COR-L47 (cell line): Measurements from ENCODE around the gene SH3GLB2.
"Not testable (repeated sequence)": the region's sequence is repeated elsewhere in the genome, so short reads cannot be mapped to it uniquely, and the experiment has no call there.

Experiments used
- DNase-seq: peaks from one replicate; lab custom pipeline; 2025; lab: John Stamatoyannopoulos, UW

SH3GLB2 gene

DNA sequence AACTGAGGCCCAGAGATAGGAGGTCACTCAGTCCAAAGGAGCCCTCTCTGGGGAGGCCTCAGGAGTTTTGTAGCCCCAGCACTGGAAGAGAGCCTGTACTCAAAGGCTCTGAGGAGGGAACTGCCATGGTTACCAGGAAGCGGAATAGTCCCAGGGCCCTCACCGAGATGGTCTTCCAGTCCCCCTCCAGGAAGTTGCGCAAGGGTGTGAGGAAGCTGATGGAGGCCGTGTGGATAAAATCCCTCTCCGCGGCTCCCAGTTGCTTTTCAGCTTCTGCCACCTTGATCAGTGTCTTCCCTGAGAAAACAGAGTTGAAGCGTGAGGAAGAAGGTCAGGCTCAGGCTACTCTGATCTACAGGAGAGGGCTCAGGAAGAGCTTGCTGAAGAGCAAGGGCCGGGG lies 13.5 kb downstream of the SH3GLB2 start:
- no peak for DNase-seq

DNA sequence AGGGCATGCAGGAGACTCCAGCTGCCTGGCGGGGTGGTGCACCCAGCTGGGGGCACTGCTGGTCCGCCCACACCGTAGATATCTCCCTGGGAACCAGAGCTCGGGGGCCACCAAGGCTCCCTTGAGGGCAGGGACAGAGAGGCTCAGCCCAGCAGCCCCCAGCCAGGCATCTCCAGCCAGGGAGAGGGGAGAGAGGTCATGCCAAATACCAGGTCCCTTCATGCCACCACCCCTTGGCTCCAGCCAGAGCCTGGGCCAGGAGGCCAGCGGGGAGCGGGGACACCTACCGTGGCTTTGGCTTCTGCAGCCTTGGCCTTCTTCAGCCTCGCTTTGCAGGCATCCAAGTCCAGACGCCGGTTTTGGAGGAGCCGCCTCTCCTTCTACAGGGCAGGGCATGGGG lies 14.0 kb downstream of the SH3GLB2 start:
- no peak for DNase-seq

DNA sequence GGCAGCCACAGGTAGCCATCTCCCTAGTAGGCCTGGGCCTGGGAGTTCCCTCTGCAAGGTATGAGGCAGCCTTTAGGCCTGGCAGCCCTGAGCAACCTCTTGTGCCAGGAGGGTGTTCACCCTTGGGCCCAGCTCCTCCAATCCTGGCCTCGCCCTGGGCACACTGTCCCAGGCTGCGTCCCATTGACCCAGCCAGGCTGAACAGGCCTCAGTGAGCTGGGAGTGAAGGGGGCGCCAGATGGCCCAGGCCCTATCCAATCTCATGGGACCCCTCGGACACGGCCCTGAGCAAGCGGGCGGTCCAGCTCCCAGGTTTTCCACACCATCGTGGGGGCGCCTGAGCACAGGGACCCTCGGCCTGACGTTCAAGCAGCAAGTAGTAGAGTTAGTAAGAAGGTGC lies 14.5 kb downstream of the SH3GLB2 start:
- DNase-seq, result no peak

DNA sequence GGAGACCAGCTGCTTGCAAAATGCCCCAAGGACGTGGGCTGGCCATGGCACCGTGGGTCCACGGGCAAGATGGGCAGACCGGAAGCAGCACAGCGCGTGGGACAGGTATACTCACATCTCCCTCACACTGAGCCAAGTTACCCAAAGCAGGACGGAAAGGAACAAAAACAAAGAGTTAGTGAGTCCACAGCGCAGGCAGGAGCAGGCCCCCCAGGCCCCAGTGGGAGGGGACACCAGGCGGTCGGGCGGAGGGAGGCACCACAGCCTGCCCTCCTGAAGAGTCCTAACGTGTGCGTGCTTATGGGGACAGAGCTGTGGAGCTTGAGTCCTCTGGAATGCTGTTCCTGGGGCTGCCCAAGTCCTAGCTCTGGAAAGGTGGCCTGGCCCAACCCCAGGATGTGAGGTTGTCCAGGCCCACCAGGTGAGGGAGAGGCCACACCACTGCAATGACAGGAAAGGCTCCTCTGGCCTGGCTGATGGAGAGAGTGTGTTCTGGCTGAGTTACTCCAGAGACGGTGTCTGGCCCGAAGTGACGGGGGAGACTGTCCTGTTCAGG lies 15.2 kb downstream of the SH3GLB2 start:
- no peak for DNase-seq

DNA sequence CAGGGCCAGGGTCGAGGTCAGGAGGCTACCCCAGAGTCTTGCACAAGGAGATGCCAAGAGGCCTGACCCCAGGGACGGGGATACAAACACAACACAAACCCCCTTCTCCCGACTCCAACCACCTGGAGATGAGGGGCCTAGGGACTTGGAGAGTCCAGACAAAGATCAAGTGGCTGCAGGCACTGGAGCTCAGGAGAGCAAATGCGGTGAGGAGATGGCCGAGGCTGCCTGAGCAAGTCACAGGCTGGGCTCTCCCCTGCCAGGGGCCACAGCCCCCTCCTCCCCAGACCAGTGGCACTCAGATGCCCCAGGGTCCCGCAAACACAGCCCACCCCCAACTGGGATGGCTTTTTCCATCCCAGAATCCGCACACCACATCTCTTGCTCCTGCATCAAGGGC lies 15.8 kb downstream of the SH3GLB2 start:
- no peak for DNase-seq

DNA sequence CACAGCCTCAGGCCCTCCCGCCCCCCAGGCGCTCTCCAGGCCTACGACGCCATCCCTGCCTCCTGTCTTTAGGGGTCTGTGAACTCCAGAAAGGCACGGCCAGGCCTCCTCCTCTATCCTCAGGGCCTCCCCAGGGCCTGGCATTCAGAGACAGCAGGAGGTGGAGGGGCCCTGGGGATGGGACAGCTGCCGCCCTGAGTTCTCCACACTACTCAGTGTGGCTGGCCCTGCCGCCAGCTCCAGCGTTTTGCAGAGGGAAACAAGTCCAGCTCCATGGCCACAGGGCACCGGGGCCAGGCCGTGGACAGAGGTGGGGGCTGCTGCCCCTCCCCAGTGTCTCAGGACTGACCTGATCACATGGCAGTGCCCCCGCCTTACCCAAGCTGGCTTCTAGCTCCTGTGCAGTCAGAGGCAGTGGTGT lies 16.4 kb downstream of the SH3GLB2 start:
- no peak for DNase-seq

DNA sequence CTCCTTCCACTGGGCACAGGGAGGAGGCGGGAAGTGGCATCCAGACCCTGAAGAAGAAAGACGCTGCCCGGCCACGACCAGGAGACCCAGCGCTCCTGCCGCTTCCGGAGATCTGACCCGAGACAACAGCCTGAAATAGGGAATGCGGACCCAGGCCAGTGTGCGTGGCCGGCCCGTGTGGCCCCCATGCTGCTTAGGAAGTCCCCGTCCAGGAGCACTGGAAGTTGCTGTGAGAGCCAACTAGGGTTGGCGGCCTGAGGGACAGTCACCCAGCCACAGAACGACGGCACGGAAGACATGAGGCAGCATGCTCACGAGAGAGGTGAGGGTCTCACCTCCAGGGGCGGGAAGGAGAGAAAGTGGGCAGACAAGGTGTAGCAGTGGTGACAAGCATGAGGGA lies 17.0 kb downstream of the SH3GLB2 start:
- DNase-seq, result no peak

DNA sequence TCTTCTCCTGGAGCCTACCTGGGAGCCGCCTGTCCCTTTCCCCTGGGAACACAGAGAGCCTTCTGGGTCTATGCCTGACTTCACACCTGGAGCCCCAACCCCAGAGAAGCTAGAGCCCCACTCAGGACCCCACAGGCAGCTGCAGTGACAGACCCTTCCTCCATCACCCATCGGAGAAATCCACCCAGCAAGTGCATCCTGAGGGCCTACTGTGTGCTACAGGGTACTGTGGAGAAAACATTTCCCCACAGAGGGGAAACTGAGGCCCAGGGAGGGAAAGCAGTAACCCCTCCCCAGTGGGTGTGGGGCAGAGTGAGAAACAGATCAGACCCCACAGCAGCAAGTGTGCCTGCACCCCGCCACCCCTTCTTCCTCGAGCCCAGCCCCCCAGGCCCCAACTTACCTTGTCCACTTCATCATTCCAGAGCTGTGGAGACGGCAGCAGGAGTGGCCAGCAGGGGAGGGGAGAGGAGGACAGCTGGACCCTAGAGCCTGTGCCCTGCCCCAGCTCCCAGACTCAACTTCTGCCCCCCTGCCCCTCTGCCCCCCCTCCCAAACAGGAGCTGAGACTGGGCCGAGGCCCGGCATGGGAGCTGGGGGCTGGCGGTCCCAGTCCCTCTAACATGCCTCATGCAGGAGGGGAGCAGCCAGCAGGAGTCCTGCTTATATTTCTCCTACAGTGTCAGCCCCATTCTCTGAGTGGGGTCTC lies 17.7 kb downstream of the SH3GLB2 start:
- no peak for DNase-seq

DNA sequence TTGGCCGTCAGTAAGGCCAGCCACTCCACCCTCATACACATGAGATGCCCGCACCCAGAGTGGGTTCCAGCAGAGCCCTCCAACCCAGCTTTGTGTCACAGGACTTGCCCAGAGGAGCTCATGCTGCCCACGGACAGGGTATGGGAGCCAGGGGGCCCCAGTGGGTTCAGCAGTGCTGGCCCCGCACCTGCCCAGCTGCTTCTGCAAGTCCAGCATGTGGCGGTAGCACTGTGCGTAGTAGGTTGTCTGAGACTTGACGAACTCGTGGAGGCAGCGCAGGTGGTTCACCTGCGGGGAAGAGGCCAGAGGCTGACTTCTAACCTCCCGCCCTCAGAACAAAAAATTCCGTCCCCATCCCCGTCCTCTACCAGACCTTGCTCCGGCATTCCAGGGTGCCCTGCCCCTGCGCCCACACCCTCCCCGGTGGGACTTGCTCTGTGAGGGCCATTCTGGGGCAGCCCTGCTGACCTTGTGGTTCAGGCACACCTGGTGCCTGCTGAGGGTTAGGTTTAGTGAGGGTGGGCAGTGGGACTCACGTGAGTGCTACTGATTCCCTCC lies 18.5 kb downstream of the SH3GLB2 start:
- DNase-seq, result no peak

DNA sequence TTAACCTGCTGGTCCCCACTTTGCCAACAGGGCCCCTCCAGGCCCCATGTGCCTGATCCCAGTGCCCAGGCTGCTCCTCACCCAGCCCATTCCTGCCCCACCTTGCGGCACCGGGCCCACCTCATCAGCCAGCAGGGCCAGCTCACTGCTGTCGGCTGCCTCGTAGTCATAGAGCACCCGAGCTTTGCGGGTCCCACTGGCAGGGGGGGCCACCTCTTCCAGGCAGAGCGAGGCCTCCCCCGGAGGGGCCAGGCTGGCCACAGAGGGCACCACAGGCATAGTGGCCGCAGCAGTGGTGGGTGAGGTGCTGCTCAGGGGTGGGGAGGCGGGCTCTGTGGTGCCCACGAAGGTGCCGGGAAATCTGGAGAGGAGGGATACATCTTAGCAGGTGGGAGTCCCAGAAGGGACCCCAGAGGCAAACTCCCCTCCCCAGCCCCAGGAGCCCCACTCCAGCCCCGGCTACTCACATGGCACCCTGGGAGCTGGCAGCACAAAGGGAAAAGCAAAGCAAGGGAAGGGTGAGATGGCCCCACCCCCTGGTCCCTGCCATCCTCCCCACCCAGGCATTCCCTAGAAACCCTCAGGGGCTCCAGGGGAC lies 19.0 kb downstream of the SH3GLB2 start:
- DNase-seq, result no peak

DNA sequence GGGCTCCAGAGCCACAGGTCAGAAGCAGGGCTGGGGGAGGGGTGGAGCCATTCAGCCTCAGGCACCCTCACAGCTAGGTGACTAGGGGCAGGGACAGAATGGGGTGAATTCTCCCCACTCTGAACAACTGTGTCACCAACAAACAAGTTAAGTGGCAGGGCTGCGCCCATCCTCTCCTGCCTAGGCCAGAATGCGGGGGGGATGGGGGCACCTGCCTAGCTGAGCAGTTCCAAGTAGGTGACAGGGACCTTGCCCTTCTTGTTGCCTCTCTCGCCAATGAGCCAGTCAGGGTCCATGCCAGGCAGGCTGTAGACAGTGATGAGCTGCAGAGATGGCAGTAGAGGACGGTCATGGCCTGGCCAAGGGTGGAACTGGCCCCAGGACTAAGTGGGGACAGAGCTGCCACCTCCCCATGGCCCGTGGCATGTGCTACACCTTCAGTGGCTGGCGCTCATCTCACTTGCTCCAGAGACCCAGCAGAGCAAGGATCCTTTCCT lies 19.6 kb downstream of the SH3GLB2 start:
- no peak for DNase-seq

DNA sequence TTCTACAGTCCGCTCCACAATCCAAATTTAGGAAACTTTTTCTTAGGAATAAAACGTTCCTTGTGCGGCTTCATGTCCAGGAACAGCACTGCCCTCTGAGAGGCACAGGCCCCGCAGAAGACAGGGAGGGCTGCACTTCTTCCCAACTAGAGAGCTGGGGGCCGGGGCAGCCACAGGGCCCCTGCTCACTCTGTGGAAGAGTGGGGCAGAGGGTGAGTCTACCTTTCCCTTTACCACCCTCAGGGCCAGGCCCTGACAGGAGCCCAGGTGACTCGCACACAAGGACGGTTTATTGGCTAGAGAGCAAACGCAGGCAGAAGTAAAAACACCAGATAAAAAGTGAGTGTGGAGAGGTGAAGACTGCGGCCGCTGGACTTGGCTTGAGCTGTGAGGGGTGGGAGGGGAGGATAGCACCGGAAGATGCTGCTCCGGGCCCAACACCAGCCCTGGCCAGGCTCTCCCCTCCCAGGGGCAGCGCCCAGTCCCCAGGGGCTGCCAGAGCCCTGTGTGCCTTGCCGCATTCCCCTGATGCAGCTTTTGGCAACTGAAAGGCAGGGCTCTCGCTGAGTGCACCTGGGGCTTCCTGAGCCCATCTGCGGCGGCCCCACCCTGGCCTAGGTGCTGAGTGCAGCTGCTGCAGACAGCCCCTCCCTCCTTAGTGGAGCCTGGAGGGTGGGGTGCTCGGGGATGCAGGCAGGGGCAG lies 20.2 kb downstream of the SH3GLB2 start:
- DNase-seq, result no peak

DNA sequence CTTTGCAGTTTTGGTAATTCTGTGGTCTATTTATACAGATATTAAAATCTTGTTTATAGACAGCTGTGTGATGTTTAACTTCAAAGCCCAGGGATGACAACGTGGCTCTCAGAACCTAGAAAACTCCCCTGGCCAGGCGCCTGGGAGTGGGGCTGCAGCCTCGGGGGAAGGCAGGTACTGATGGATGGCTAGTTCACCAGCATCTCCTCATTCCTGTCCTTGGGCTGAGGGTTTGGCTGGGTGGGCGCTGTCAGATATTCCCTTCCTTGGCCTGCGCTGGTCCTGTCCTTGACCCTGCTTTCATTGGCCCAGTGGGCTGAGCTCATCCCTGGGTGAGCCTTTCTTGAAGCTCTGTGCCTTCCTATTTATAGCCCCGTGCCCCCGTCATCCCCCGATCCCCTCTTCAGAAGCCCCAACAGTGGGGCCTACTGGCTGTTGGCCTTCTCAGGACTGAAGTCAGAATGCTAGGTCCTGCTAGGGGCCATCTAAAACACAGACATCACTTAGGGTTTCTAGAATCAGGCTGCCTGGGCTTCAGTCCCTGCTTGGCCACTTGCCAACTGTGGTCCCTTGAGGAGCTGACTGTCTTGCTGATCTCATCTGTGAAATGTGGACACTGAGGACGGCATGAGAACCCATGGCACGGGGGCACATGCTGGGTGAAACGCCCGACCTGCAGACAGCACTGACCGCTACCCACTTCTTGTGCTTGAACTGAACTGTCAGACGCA lies 20.9 kb downstream of the SH3GLB2 start:
- no peak for DNase-seq

DNA sequence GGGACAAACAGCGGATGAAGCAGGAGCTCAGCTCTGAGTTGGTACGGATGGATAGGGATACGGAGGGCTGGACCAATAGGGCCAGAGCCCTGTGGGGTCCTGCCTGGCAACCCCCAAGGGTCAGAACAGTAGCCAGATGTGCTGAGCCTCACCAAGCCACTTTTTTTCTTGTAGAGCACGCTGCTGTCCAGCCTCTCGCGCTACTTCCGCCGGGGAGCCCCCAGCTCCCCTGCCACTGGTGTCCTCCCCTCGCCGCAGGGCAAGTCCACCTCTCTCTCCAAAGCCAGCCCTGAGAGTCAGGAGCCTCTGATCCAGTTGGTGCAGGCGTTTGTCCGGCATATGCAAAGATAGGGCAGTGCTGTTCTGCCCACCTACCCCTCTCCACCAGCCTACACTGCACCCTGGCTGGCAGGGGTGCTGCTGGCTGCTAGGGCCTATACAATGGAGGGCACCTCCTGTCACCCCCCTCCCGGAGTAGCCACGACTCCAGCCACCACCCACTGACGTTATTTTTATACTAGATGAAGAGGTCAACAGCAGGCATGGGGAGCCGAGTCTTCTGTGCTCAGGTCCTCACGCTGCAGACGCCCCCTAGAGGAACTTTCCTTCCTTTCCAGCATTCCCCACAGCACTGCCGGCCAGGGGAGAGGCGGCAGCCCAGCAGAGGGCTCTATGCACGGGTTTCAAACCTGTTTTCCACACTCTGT lies 21.6 kb downstream of the SH3GLB2 start:
- DNase-seq, result peak; percentile 57

DNA sequence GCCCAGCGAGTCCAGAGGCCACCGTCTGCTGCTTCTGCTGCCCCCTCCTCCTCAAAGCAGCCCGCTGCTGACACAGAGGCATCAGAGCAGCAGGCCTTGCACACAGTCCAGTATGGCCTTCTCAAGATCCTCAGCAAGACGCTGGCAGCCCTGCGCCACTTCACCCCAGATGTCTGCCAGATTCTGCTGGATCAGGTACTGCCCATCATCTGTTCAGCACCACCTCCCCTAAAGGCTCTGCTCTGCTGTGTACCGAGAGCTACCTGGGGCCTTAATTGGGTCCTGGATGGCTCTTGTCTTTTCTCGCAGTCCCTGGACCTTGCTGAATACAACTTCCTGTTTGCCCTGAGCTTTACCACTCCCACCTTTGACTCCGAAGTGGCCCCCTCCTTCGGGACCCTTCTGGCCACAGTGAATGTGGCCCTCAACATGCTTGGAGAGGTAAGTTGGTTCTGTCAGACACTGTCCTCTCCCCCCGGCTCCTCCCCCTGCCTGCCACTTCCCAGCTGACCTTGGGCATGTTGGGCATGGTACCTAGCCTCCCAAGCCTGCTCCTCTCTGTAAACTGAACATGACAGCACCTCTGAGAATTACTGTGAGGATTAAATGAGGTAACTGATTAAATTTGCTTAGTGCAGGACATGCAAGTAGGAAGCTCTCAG lies 22.7 kb downstream of the SH3GLB2 start:
- DNase-seq, result no peak

DNA sequence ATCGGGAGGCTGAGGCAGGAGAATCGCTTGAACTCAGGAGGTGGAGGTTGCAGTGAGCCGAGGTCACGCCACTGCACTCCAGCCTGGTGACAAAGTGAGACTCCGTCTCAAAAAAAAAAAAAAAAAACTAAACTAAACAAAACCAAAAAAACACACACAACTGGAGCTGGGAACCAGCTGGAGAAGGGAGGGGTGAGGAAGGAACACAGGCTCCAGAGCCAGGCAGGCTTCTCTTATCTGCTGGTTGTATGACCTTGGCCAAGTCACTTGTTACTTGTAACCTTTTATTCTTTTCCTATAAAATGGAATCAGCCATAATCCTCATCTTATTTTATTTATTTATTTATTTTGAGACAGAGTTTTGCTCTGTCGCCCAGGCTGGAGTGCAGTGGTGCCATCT lies 24.0 kb downstream of the SH3GLB2 start:
- DNase-seq, result not testable (repeated sequence)

DNA sequence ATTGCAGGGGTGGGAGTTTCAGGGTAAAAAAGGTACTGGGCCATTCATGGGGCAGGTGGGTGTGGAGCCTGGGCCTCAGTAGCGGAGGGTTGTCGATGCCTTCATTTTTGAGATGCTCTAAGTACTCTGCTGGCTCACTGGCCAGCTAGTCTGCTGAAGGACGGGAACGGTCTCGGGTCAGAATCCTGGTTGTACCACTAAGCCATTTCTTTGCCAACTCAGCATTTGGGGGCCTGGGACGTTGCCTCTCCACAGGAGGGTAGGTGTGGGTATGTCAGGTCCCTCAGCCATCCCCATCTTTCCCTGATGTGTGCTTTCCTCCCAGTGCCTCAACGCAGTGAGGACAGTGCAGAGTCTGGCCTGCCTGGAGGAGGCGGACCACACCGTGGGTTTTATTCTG lies 25.1 kb downstream of the SH3GLB2 start:
- DNase-seq, result no peak

DNA sequence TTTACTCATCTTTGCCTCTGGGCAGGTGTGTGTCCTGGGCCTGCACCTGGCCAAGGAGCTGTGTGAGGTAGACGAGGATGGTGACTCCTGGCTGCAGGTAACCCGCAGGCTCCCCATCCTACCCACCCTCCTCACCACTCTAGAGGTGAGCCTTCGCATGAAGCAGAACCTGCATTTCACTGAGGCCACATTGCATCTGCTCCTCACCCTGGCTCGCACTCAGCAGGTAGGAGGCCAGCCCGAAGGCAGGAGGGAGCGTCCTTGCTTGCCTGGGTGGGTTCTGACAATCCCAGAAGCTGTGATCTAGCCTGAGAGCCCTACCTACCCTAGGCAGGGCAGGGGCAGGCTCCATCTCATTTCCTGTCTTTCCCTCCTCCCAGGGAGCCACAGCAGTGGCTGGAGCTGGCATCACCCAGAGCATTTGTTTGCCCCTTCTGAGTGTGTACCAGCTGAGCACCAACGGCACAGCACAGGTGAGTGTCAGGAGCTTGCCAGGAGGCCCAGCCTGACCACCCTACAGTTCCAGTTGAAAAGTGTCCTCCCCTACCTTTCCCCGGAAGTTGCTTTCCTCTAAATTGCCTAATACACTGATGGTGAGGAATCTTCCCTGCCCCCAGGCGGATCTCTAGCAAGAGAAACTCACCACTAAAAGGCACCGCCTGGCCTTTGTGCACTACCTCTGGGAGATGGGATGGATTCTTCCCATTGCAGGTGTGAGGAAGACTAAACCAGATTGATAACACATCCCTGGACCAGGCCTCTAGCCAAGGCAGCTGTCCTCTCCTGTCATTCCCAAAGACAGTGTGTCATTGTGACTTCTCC lies 26.4 kb downstream of the SH3GLB2 start:
- no peak for DNase-seq

DNA sequence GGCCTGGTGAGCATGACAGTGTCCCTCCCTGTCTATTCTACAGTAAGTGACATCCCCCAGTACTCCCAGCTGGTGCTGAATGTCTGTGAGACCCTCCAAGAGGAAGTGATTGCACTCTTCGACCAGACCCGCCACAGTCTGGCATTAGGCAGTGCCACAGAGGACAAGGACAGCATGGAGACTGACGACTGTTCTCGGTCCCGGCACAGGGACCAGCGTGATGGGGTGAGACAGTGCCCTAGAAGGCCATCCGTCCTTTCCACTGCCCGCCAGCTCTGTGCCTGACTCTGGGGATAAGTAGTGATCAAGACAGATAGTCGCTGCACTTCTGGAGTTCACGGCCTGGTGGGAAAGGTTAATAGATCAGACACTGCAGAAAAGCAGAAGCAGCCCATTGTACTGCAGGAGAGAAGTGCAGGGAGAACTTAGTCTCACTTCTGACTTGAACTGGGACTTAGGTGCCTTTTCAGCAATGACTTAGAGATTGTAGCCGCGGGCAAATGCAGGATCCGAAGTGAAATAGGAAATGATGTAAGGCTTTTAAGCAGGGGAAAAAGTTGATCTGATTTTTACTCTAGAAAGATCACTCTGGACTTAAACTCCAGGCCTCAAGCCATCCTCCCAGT lies 28.4 kb downstream of the SH3GLB2 start:
- no peak for DNase-seq
